HG02678 (cell line): ENCODE data around the gene C10orf71.

Experiments used
- ATAC-seq: cut with Tn5 transposase; IDR thresholded peaks from one replicate; pipeline ENCODE4 v1.9.1; 2021; ENCODE audit warnings: mild to moderate bottlenecking, moderate library complexity; ENCODE audit not compliant: unreplicated experiment

The C10orf71 gene

DNA sequence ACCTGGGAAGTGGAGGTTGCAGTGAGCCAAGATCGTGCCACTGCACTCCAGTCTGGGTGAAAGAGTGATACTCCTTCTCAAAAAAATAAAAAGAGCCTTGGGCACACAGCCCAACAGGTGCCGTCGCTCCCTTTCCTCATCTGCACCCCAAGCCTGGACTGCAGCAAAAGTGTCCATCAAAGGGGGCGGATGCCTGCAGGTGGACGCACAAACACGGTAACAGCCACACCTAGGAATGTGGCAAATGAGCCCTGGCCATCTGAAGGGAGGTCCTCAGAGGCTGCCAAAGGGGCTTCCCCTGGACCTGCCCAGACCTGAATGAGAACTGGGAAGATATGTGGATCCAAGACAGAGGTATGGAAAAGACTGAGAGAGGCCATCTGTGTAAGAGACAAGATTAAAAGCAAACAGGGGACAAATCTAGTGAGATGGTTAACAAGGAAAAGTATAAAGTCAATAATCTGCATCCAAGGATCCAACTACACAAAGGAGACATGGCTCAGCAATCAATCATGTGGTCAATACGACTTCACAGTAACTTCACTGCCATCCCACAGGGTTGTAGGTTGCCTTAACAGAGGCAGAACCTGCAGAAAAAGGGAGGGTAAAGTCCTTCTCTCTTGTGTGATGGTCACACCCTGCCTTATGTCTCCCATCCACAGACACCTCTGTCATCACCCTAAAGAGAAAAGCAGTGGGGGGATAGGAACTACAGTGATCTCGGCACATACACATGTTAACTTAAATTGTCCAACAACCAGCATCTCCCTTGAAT is 71.5 kb downstream of the C10orf71 start:
- ATAC-seq = no peak

DNA sequence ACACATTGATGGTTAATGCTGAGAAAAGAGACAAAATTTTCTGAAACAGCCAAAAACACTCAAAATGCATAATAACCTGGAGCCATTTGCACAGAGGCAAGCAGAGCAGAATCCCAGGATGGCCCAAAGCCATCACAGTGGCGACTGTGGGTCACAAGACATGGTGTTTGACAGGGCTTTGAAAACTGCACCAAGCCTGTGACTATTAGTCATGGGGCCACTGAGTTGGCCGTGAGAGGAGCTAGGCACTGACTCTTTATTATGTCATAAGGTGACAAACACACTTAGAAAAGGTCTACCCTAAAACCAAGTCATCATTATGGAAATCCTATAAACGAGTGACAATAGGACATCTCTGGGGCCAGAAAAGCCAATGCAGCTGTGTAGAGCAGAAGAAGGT is 73.0 kb downstream of the C10orf71 start:
- ATAC-seq = no peak

DNA sequence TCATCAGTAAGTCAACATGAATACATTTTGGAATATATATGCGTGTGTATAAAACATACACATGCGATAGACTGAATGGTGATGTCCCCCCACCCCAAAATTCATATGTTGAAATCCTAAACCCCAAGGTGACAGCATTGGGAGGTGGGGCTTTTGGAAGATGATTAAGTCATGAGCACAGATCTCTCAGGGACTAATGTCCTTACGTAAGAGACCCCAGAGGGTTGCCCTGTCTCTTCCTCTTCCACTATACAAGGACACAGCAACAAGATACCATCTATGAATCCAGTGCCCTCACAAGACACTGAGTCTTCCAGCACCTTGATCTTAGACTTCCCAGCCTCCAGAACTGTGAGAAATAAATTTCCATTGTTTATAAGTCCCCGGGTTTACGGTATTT is 74.4 kb downstream of the C10orf71 start:
- no peak for ATAC-seq

DNA sequence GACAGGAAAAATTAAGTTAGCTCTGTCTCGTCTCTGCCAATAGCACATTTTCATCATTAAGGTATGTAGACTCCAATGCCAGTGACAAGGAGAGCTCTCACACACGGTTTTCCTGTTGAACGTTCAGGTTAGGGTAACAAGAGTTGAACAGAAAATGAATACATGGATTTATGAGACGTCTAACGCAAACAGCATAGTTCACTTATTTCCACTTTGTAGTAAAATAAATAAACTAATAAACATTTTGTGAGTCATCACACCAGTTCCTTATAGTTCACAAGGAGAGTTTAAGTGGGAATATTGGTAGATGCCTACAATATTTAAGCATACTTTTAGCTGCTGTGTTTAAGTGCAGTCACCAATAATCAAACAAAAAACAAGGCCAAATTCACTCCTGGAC is 75.8 kb downstream of the C10orf71 start:
- ATAC-seq = no peak

DNA sequence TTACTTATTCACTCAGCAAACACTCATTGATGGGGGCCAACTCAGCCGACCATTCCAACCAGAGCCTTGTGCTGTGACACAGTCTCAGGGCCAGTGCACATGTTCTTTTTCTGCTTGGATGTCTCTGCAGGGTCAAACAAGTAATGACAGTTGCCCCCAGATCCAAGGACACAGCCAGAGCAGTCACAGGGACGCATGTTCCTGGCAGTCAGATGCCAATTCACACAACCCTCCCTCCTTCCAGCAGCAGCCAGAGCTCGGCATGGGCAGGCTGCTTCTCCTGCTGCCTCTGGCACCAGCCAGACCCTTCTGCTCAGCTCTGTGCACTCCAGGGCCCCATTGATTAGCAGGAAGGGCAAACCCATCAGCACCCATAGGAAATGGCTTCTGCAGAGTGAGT is 76.6 kb downstream of the C10orf71 start:
- no peak for ATAC-seq
